Activated T-cell treated with anti-CD3 and anti-CD28 coated beads for 48 hours (primary cell): ENCODE data around the gene SYNE2.

Experiments
- DNase-seq: peaks from one replicate; pipeline ENCODE4 v3.0.0-alpha.2; 2020; ENCODE audit warnings: low read depth

The SYNE2 gene

GRCh38 chr14:63963439-63963838 is 110.6 kb downstream of the SYNE2 start:
- DNase-seq = no peak

- no peak for DNase-seq
These were observed 111.3 kb downstream of the SYNE2 start for GRCh38 chr14:63964113-63964512.

GRCh38 chr14:63966407-63966806 is 113.6 kb downstream of the SYNE2 start:
- DNase-seq = no peak

- DNase-seq = no peak
These were observed 119.6 kb downstream of the SYNE2 start for GRCh38 chr14:63972323-63972932.

- DNase-seq = no peak
These were observed 121.4 kb downstream of the SYNE2 start for GRCh38 chr14:63974176-63974575.

GRCh38 chr14:63981569-63981968 is 128.8 kb downstream of the SYNE2 start:
- no peak for DNase-seq

GRCh38 chr14:63982156-63982555 is 129.4 kb downstream of the SYNE2 start:
- DNase-seq = no peak

- DNase-seq = no peak
These were observed 129.8 kb downstream of the SYNE2 start for GRCh38 chr14:63982629-63983028.

- no peak for DNase-seq
These were observed 134.2 kb downstream of the SYNE2 start for GRCh38 chr14:63986789-63987533.

- no peak for DNase-seq
These were observed 135.8 kb downstream of the SYNE2 start for GRCh38 chr14:63988579-63988978.

GRCh38 chr14:63991833-63992232 is 139.0 kb downstream of the SYNE2 start:
- DNase-seq = no peak

GRCh38 chr14:63992858-63993257 is 140.1 kb downstream of the SYNE2 start:
- DNase-seq = no peak

GRCh38 chr14:63993992-63994391 is 141.2 kb downstream of the SYNE2 start:
- DNase-seq = no peak

GRCh38 chr14:63995285-63995684 is 142.5 kb downstream of the SYNE2 start:
- DNase-seq = no peak

GRCh38 chr14:63996016-63996415 is 143.2 kb downstream of the SYNE2 start:
- no peak for DNase-seq

- no peak for DNase-seq
These were observed 143.9 kb downstream of the SYNE2 start for GRCh38 chr14:63996625-63997220.

GRCh38 chr14:64000749-64001148 is 147.9 kb downstream of the SYNE2 start:
- DNase-seq = no peak

- DNase-seq = no peak
These were observed 153.0 kb downstream of the SYNE2 start for GRCh38 chr14:64005822-64006221.

- no peak for DNase-seq
These were observed 155.2 kb downstream of the SYNE2 start for GRCh38 chr14:64008016-64008415.

GRCh38 chr14:64012003-64012402 is 159.2 kb downstream of the SYNE2 start:
- no peak for DNase-seq

- DNase-seq = no peak
These were observed 159.9 kb downstream of the SYNE2 start for GRCh38 chr14:64012720-64013119.

- no peak for DNase-seq
These were observed 172.7 kb downstream of the SYNE2 start for GRCh38 chr14:64025479-64025878.

GRCh38 chr14:64026600-64026999 is 173.8 kb downstream of the SYNE2 start:
- DNase-seq = no peak
